Measurements from ENCODE around the gene GALR3.

Gene GALR3

DNA sequence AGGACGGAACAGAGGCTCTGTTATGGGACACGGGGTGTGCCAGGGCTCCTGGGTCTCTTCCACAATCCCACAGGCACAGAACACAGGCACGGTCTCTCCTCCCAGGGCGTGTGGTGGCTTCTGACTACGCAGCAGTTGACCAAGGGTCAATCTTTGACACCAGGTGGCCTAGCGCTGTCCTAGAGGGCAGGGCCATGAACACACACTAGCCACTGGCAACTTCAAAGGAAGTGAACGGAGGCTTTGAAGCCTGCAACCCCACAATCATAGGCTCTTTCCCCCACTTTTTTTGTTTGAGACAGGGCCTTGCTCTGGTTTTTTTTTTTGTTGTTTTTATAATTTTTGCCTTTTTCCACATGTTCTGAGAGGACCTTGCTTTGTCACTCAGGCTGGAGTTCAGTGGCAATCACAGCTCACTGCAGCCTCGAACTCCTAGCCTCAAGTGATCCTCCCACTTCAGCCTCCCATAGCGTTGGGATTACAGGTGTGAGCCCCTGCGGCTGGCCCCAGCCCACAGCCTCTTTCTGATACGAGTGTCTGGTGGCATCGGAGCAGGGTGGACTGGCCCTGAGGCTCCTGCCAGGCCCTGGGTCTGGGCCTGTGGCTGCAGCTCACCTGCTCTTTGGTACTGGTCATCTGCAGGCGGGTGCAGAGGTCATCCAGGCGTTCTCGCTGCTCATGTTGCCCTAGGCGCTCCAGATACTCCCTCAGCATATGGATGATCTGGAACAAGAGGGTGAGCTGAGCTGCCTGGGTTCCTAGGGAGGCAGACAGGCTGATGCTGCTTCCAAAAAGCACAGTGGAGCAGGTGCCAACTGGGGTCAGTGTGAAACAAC, 9.1 kb downstream of the GALR3 start:
- no CpG with 5 or more reads among the region's 16 CpGs for WGBS (ENCODE audit: extremely low coverage, insufficient coverage, insufficient read length)
- no peak overlapping the region for H2BK12ac ChIP-seq (ENCODE audit: low read length)
- no peak overlapping the region for H4K12ac ChIP-seq (ENCODE audit: low read depth, low read length)
- H2BK5ac ChIP-seq (ENCODE audit: low read depth, low read length, poor library complexity) = no peak overlapping the region
- H3K4me1 ChIP-seq (ENCODE audit: control insufficient read depth in 1 of 2, insufficient read depth in 2 of 2, low read length in 2 of 2) = no peaks in the 10 kb centered on the region
- no peak overlapping the region for H3K4me2 ChIP-seq (ENCODE audit: low read length)
- H3K23ac ChIP-seq (ENCODE audit: low read length) = no peak overlapping the region
- no peak overlapping the region for H3K9ac ChIP-seq (ENCODE audit: low read length)
- H3K79me1 ChIP-seq (ENCODE audit: low read length) = no peaks in the 10 kb centered on the region
- H3K9me3 ChIP-seq (ENCODE audit: insufficient read depth, low read depth, low read length) = peaks cover 5% of the 10 kb centered on the region
- DNase-seq = no peak
- no peak overlapping the region for H4K91ac ChIP-seq (ENCODE audit: low read depth, low read length)
- H3K79me2 ChIP-seq (ENCODE audit: control insufficient read depth, insufficient read depth, low read length, poor library complexity) = no peaks in the 10 kb centered on the region
- H3K27ac ChIP-seq (ENCODE audit: low read depth, low read length) = no peak overlapping the region
- H3K27me3 ChIP-seq (ENCODE audit: insufficient read depth, low read length) = no peaks in the 10 kb centered on the region
- no peak overlapping the region for H2BK120ac ChIP-seq (ENCODE audit: insufficient read depth, low read length, poor library complexity)
- no peak overlapping the region for H3K4ac ChIP-seq (ENCODE audit: low read depth, low read length)
- peaks cover 50% of the 10 kb centered on the region in 2 experiments for H3K36me3 ChIP-seq (ENCODE audit: control insufficient read depth in 1 of 2, insufficient read depth in 2 of 2, low read length in 2 of 2)
- H2AFZ ChIP-seq (ENCODE audit: insufficient read depth, low read length, poor library complexity) = no peak overlapping the region
- no peak overlapping the region for H2AK5ac ChIP-seq (ENCODE audit: low read length)
- H3K14ac ChIP-seq (ENCODE audit: low read length) = no peak overlapping the region
- no peak overlapping the region for H3K18ac ChIP-seq (ENCODE audit: low read length)
- H4K8ac ChIP-seq (ENCODE audit: low read depth, low read length) = no peak overlapping the region
- H3K4me3 ChIP-seq (ENCODE audit: low read depth, low read length) = no peak overlapping the region

DNA sequence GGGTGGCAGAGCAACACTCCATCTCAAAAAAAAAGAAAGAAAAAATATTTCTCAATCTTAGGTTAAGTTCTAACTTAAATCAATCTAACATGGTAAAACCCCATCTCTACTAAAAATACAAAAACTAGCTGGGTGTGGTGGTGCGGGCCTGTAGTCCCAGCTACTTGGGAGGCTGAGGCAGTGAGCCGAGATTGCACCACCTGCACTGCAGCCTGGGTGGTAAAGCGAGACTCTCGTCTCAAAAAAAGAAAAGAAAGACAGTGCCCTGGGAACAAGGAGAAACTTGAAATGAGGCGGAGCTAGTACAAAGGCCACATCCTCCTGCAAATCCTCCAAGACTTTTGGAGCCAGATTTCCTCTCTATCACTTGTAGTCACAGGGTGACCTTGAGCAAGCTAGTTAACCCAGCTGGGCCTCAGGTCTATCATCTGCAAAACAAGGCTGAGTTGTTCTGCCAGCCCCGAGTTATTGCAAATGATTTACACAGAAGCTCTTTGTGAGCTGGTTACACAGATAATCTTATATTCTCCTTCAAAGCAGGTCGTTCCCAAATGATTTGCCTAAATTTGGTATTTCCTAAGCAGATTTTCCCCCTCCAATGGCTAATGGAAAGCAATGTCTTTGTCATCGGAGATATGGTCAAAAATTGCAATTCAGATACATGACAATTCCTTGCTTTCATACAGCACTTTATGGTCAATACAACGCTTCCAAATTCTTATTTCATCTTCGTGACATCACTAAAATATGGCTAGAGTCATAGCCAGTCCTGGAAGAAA, 19.0 kb downstream of the GALR3 start:
- Histone ChIP-seq H3K79me2 (ENCODE audit: control insufficient read depth, insufficient read depth, low read length, poor library complexity) (peaks cover 6% of the 10 kb centered on the region), H3K4ac (ENCODE audit: low read depth, low read length) (no peak overlapping the region), H2BK12ac (ENCODE audit: low read length) (no peak overlapping the region), H3K4me3 (ENCODE audit: low read depth, low read length) (no peak overlapping the region), H2BK5ac (ENCODE audit: low read depth, low read length, poor library complexity) (no peak overlapping the region), H3K9ac (ENCODE audit: low read length) (no peak overlapping the region), H3K79me1 (ENCODE audit: low read length) (peaks cover 5% of the 10 kb centered on the region), H3K4me1 (ENCODE audit: control insufficient read depth in 1 of 2, insufficient read depth in 2 of 2, low read length in 2 of 2) (peaks cover 0 to 4% of the 10 kb centered on the region in 2 experiments), H3K4me2 (ENCODE audit: low read length) (no peak overlapping the region), H3K9me3 (ENCODE audit: insufficient read depth, low read depth, low read length) (no peaks in the 10 kb centered on the region), H3K36me3 (ENCODE audit: control insufficient read depth in 1 of 2, insufficient read depth in 2 of 2, low read length in 2 of 2) (peaks cover 14 to 20% of the 10 kb centered on the region in 2 experiments), H4K8ac (ENCODE audit: low read depth, low read length) (no peak overlapping the region), H3K27me3 (ENCODE audit: insufficient read depth, low read length) (no peaks in the 10 kb centered on the region), H4K91ac (ENCODE audit: low read depth, low read length) (no peak overlapping the region), H3K27ac (ENCODE audit: low read depth, low read length) (no peak overlapping the region), H3K18ac (ENCODE audit: low read length) (no peak overlapping the region), H3K14ac (ENCODE audit: low read length) (no peak overlapping the region), H2AK5ac (ENCODE audit: low read length) (no peak overlapping the region), H2AFZ (ENCODE audit: insufficient read depth, low read length, poor library complexity) (peak overlapping the region; percentile 55), H2BK120ac (ENCODE audit: insufficient read depth, low read length, poor library complexity) (no peak overlapping the region), H3K23ac (ENCODE audit: low read length) (no peak overlapping the region), H4K12ac (ENCODE audit: low read depth, low read length) (no peak overlapping the region)
- WGBS (ENCODE audit: extremely low coverage, insufficient coverage, insufficient read length) = no CpG with 5 or more reads among the region's 10 CpGs
- no peak for DNase-seq

- H3K23ac ChIP-seq (ENCODE audit: low read length) = no peak overlapping the region
- H3K79me1 ChIP-seq (ENCODE audit: low read length) = peaks cover 7% of the 10 kb centered on the region
- no peak for DNase-seq
- H2AK5ac ChIP-seq (ENCODE audit: low read length) = no peak overlapping the region
- peaks cover 6% of the 10 kb centered on the region for H3K79me2 ChIP-seq (ENCODE audit: control insufficient read depth, insufficient read depth, low read length, poor library complexity)
- H3K27ac ChIP-seq (ENCODE audit: low read depth, low read length) = peak overlapping the region; percentile 92
- peak overlapping the region; percentile 93 for H4K12ac ChIP-seq (ENCODE audit: low read depth, low read length)
- H3K4me3 ChIP-seq (ENCODE audit: low read depth, low read length) = peak overlapping the region; percentile 100
- peaks cover 10% of the 10 kb centered on the region in 2 experiments for H3K36me3 ChIP-seq (ENCODE audit: control insufficient read depth in 1 of 2, insufficient read depth in 2 of 2, low read length in 2 of 2)
- H2BK5ac ChIP-seq (ENCODE audit: low read depth, low read length, poor library complexity) = peak overlapping the region; percentile 95
- H3K9me3 ChIP-seq (ENCODE audit: insufficient read depth, low read depth, low read length) = peaks cover 1% of the 10 kb centered on the region
- no peaks in the 10 kb centered on the region for H3K27me3 ChIP-seq (ENCODE audit: insufficient read depth, low read length)
- H3K14ac ChIP-seq (ENCODE audit: low read length) = peak overlapping the region; percentile 91
- H4K8ac ChIP-seq (ENCODE audit: low read depth, low read length) = peak overlapping the region; percentile 81
- H2AFZ ChIP-seq (ENCODE audit: insufficient read depth, low read length, poor library complexity) = peak overlapping the region; percentile 95
- no peak overlapping the region for H2BK12ac ChIP-seq (ENCODE audit: low read length)
- peaks cover 7 to 9% of the 10 kb centered on the region in 2 experiments for H3K4me1 ChIP-seq (ENCODE audit: control insufficient read depth in 1 of 2, insufficient read depth in 2 of 2, low read length in 2 of 2)
- H4K91ac ChIP-seq (ENCODE audit: low read depth, low read length) = peak overlapping the region; percentile 82
- H2BK120ac ChIP-seq (ENCODE audit: insufficient read depth, low read length, poor library complexity) = peak overlapping the region; percentile 64
- H3K4me2 ChIP-seq (ENCODE audit: low read length) = peak overlapping the region; percentile 94
- peak overlapping the region; percentile 64 for H3K4ac ChIP-seq (ENCODE audit: low read depth, low read length)
- H3K18ac ChIP-seq (ENCODE audit: low read length) = peak overlapping the region; percentile 72
- H3K9ac ChIP-seq (ENCODE audit: low read length) = peak overlapping the region; percentile 85
- WGBS (ENCODE audit: extremely low coverage, insufficient coverage, insufficient read length) = no CpG with 5 or more reads among the region's 46 CpGs
These were observed 20.5 kb downstream of the GALR3 start for GRCh38 chr22:37843741-37844089.

- DNase-seq = peak in 1 of 2 donors; percentile 58
- WGBS (ENCODE audit: extremely low coverage, insufficient coverage, insufficient read length) = no CpG with 5 or more reads among the region's 6 CpGs
These were observed 21.7 kb downstream of the GALR3 start for GRCh38 chr22:37844904-37845329.

More at GRCh38 chr22:37844904-37845329, 21.7 kb downstream of the GALR3 start:
- no peak overlapping the region for H2BK120ac ChIP-seq (ENCODE audit: insufficient read depth, low read length, poor library complexity)
- peaks cover 2 to 3% of the 10 kb centered on the region in 2 experiments for H3K36me3 ChIP-seq (ENCODE audit: control insufficient read depth in 1 of 2, insufficient read depth in 2 of 2, low read length in 2 of 2)
- peaks cover 1% of the 10 kb centered on the region for H3K9me3 ChIP-seq (ENCODE audit: insufficient read depth, low read depth, low read length)
- H3K4me1 ChIP-seq (ENCODE audit: control insufficient read depth in 1 of 2, insufficient read depth in 2 of 2, low read length in 2 of 2) = peaks cover 9% of the 10 kb centered on the region in 2 experiments
- no peak overlapping the region for H4K91ac ChIP-seq (ENCODE audit: low read depth, low read length)
- no peak overlapping the region for H2BK12ac ChIP-seq (ENCODE audit: low read length)
- H2AK5ac ChIP-seq (ENCODE audit: low read length) = no peak overlapping the region
- H2AFZ ChIP-seq (ENCODE audit: insufficient read depth, low read length, poor library complexity) = no peak overlapping the region
- H3K79me1 ChIP-seq (ENCODE audit: low read length) = peaks cover 14% of the 10 kb centered on the region
- no peak overlapping the region for H3K14ac ChIP-seq (ENCODE audit: low read length)
- peak overlapping the region; percentile 23 for H3K4me3 ChIP-seq (ENCODE audit: low read depth, low read length)
- peak overlapping the region; percentile 43 for H3K4me2 ChIP-seq (ENCODE audit: low read length)
- no peaks in the 10 kb centered on the region for H3K27me3 ChIP-seq (ENCODE audit: insufficient read depth, low read length)
- peaks cover 13% of the 10 kb centered on the region for H3K79me2 ChIP-seq (ENCODE audit: control insufficient read depth, insufficient read depth, low read length, poor library complexity)
- no peak overlapping the region for H2BK5ac ChIP-seq (ENCODE audit: low read depth, low read length, poor library complexity)
- H4K8ac ChIP-seq (ENCODE audit: low read depth, low read length) = peak overlapping the region; percentile 66
- no peak overlapping the region for H4K12ac ChIP-seq (ENCODE audit: low read depth, low read length)
- no peak overlapping the region for H3K9ac ChIP-seq (ENCODE audit: low read length)
- H3K23ac ChIP-seq (ENCODE audit: low read length) = no peak overlapping the region
- H3K27ac ChIP-seq (ENCODE audit: low read depth, low read length) = peak overlapping the region; percentile 35
- no peak overlapping the region for H3K4ac ChIP-seq (ENCODE audit: low read depth, low read length)
- no peak overlapping the region for H3K18ac ChIP-seq (ENCODE audit: low read length)

Data from trophoblast cell (in vitro differentiated cells and primary cell).